ENCODE measurements around the gene FXR2. TPM values are rescaled to one million over a fixed set of nuclear protein-coding genes. Genes with fewer than 3 reads are reported as not detected.

Gene FXR2
- total and polyA plus RNA-seq, 3 donors from 2014 or later: 53.8 to 76.0 (median 60.3) TPM

DNA sequence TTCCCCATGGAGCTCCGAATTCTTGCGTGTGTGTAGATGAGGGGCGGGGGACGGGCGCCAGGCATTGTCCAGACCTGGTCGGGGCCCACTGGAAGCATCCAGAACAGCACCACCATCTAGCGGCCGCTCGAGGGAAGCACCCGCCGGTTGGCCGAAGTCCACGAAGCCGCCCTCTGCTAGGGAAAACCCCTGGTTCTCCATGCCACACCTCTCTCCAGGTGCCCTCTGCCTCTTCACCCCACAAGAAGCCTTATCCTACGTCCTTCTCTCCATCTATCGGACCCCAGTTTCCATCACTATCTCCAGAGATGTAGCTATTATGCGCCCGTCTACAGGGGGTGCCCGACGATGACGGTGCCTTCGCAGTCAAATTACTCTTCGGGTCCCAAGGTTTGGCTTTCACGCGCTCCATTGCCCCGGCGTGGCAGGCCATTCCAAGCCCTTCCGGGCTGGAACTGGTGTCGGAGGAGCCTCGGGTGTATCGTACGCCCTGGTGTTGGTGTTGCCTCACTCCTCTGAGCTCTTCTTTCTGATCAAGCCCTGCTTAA, 53.6 kb downstream of the FXR2 start:
- no peaks in the 10 kb centered on the region for H3K36me3 ChIP-seq (ENCODE audit: low read depth, missing control alignments)
- H3K27ac ChIP-seq: peak overlapping the region; percentile 67 to 92
- peaks cover 53% of the 10 kb centered on the region for H3K4me1 ChIP-seq
- H3K9me3 ChIP-seq: no peaks in the 10 kb centered on the region
- H3K4me3 ChIP-seq: peak overlapping the region; percentile 76 to 93
- peak; percentile 94 for DNase-seq
- TF ChIP-seq, protein P1, sequence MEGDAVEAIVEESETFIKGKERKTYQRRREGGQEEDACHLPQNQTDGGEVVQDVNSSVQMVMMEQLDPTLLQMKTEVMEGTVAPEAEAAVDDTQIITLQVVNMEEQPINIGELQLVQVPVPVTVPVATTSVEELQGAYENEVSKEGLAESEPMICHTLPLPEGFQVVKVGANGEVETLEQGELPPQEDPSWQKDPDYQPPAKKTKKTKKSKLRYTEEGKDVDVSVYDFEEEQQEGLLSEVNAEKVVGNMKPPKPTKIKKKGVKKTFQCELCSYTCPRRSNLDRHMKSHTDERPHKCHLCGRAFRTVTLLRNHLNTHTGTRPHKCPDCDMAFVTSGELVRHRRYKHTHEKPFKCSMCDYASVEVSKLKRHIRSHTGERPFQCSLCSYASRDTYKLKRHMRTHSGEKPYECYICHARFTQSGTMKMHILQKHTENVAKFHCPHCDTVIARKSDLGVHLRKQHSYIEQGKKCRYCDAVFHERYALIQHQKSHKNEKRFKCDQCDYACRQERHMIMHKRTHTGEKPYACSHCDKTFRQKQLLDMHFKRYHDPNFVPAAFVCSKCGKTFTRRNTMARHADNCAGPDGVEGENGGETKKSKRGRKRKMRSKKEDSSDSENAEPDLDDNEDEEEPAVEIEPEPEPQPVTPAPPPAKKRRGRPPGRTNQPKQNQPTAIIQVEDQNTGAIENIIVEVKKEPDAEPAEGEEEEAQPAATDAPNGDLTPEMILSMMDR (IDR thresholded peaks at IDR 0.05): peak; percentile 74 to 93 (median 92)
- TF ChIP-seq POLR2A (IDR thresholded peaks at IDR 0.05): no peak
- H3K27me3 ChIP-seq: no peaks in the 10 kb centered on the region
- WGBS, 2 donors: 0% methylated on average over 29 to 32 of the region's 32 CpGs
- intact Hi-C loops (cut with DNase I; ENCODE audit: low total_unique reads): loop anchor here (10.0 kb wide), 1 partner anchor 206 kb away; the partner anchor contains the start of genes KCTD11 and TMEM95

DNA sequence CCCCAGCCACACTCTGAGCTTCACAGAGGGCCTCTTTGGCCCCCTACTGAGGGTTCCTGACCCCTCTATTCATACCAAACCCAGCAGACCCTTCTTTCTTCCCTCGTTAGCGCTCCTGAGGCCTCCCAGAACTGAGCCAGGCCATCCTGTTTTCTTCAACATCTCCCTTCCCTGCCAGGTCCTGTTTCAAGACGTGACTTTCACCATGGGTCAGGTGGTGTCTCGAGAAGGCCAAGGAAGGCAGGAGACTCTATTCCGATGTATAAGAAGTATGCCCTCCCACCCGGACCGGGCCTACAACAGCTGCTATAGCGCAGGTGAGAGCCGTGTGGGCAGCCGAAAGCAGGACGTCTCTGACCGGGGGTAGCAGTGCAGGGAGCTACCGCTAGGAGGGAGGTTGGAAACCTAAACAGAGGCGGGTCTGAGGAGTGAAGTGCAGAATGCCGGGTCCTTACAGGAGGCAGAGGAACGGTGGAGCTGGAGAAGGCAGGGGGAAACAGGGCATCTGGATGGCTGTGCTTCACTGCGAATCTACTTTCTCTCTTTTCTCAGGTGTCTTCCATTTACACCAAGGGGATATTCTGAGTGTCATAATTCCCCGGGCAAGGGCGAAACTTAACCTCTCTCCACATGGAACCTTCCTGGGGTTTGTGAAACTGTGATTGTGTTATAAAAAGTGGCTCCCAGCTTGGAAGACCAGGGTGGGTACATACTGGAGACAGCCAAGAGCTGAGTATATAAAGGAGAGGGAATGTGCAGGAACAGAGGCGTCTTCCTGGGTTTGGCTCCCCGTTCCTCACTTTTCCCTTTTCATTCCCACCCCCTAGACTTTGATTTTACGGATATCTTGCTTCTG, 54.3 kb downstream of the FXR2 start:
- intact Hi-C loops (cut with DNase I; ENCODE audit: low total_unique reads): loop anchor here (10.0 kb wide), 1 partner anchor 206 kb away; the partner anchor contains the start of genes KCTD11 and TMEM95
- TF ChIP-seq POLR2A (IDR thresholded peaks at IDR 0.05): no peak
- TF ChIP-seq, protein P1 (IDR thresholded peaks at IDR 0.05): peak; percentile 31 to 60 (median 58)
- peaks cover 53% of the 10 kb centered on the region for H3K4me1 ChIP-seq
- peak overlapping the region in 1 of 2 donors; percentile 76 for H3K4me3 ChIP-seq
- no peaks in the 10 kb centered on the region for H3K36me3 ChIP-seq (ENCODE audit: low read depth, missing control alignments)
- WGBS, 2 donors: 16 to 23% methylated on average over 22 of the region's 22 CpGs
- no peaks in the 10 kb centered on the region for H3K9me3 ChIP-seq
- DNase-seq: peak; percentile 64
- H3K27ac ChIP-seq: peak overlapping the region; percentile 67 to 92
- H3K27me3 ChIP-seq: no peaks in the 10 kb centered on the region

DNA sequence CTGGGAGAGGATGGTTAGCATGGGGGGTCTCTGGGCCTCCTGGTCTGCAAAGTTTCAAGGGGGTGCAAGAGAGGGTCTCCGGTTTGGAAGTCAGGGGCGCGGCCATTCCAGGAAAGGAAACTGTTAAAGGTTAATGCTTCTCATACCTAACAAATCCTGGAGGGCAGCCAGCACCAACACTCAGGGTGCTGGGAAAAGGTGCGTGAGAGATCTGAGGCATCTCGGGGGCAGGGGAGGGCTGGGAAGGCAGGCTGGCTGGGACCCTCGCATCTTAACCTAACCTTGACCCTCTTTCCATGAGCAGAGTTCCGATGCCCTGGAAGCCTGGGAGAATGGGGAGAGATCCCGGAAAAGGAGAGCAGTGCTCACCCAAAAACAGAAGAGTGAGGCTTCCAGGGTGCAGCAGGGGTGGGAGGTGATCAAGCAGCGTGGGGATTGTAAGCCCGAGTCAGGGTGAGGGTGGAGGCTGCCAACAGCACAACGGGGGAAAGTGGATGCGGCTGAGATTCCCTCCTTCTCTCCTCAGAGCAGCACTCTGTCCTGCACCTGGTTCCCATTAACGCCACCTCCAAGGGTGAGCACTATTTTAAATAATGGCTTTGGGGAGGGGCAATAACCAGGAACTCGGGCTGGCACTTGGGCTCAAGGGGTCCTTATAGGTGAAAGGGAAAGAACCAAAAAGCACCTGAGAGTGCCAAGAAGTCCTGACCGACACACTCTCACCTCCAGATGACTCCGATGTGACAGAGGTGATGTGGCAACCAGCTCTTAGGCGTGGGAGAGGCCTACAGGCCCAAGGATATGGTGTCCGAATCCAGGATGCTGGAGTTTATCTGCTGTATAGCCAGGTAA, 55.2 kb downstream of the FXR2 start:
- H3K9me3 ChIP-seq: no peaks in the 10 kb centered on the region
- 58 to 61% methylated on average over 18 of the region's 18 CpGs for WGBS, 2 donors

More for the DNA sequence above, 55.2 kb downstream of the FXR2 start:
- Histone ChIP-seq H3K27me3 (no peaks in the 10 kb centered on the region), H3K4me1 (peaks cover 53% of the 10 kb centered on the region), H3K4me3 (no peak overlapping the region), H3K36me3 (ENCODE audit: low read depth, missing control alignments) (no peaks in the 10 kb centered on the region), H3K27ac (peak overlapping the region; percentile 86 to 92)
- intact Hi-C loops (cut with DNase I; ENCODE audit: low total_unique reads): loop anchor here (5.0 to 10.0 kb wide), 2 partner anchors 47 to 205 kb away; partner anchors contain the start of genes KCTD11 and TMEM95
- no peak for TF ChIP-seq POLR2A (IDR thresholded peaks at IDR 0.05)
- TF ChIP-seq, protein P1 (IDR thresholded peaks at IDR 0.05): no peak
- DNase-seq: no peak

Measured in testis (tissue), 3 donors.